OCI-LY7 (cell line): Measurements from ENCODE around the gene HSD17B13. TPM values are rescaled to one million over a fixed set of nuclear protein-coding genes. Genes with fewer than 3 reads are reported as not detected.

Experiments
- BruUV-seq: library from RNA; stranded (reverse); fragments of 400-500 nt; replicated peaks from 2 replicates; lab custom pipeline; 2021; lab: Mats Ljungman, UMichigan
- CTCF ChIA-PET: fragments of 300-600 bp; sonication (Branson Sonifier 250); formaldehyde crosslinking; loops from one replicate; lab custom pipeline; 2022; ENCODE audit warnings: antibody characterized with exemption; ENCODE audit not compliant: unreplicated experiment; lab: Charles Lee
- POLR2A ChIA-PET: fragments of 300-600 bp; sonication (Branson Sonifier 250); formaldehyde crosslinking; loops from one replicate; lab custom pipeline; 2022; ENCODE audit warnings: antibody characterized with exemption; lab: Charles Lee
- DNase-seq: peaks from one replicate; pipeline ENCODE4 v3.0.0-alpha.2; 2015; ENCODE audit warnings: low spot score
- H2AFZ ChIP-seq: fragments of 200-600 bp; sonication (generic), shearing (Covaris generic); 2 replicates; pipeline ENCODE4 v1.6.1; 2014; ENCODE audit warnings: mild to moderate bottlenecking, antibody characterized with exemption, low read length, moderate library complexity
- H3K27ac ChIP-seq: fragments of 200-600 bp; sonication (generic); 2 replicates; pipeline ENCODE4 v1.5.1; 2014; ENCODE audit warnings: mixed run types, low read depth, mild to moderate bottlenecking, moderate library complexity, low read length, inconsistent platforms; ENCODE audit not compliant: poor library complexity, severe bottlenecking
- H3K36me3 ChIP-seq: fragments of 200-600 bp; sonication (generic); 2 replicates; pipeline ENCODE4 v1.6.1; 2014; ENCODE audit warnings: mild to moderate bottlenecking, antibody characterized with exemption, low read length, moderate library complexity, mixed read lengths; ENCODE audit not compliant: insufficient read depth
- H3K4me1 ChIP-seq: fragments of 200-600 bp; sonication (generic); 2 replicates; pipeline ENCODE4 v1.5.1; 2014; ENCODE audit warnings: mild to moderate bottlenecking, low read length; ENCODE audit not compliant: insufficient read depth, poor library complexity, severe bottlenecking
- H3K4me2 ChIP-seq: fragments of 200-600 bp; sonication (generic); 2 replicates; pipeline ENCODE4 v1.6.1; 2014; ENCODE audit warnings: mild to moderate bottlenecking, low read length
- H3K4me3 ChIP-seq: fragments of 200-600 bp; sonication (generic); 2 replicates; pipeline ENCODE4 v1.5.1; 2014; ENCODE audit warnings: mild to moderate bottlenecking, low read depth, low read length; ENCODE audit not compliant: poor library complexity, severe bottlenecking
- H3K79me2 ChIP-seq: fragments of 200-600 bp; sonication (generic); 2 replicates; pipeline ENCODE4 v1.6.1; 2016; ENCODE audit warnings: low read depth, mild to moderate bottlenecking, low read length, moderate library complexity, mixed read lengths; ENCODE audit not compliant: insufficient read depth
- H3K9me2 ChIP-seq: fragments of 200-600 bp; sonication (generic); 2 replicates; pipeline ENCODE4 v1.6.1; 2016; ENCODE audit warnings: mild to moderate bottlenecking, low read length, mixed read lengths; ENCODE audit not compliant: insufficient read depth
- H3K9me3 ChIP-seq: fragments of 200-600 bp; sonication (generic); 2 replicates; pipeline ENCODE4 v1.6.1; 2014; ENCODE audit warnings: mild to moderate bottlenecking, mixed run types, low read length, mixed read lengths
- H4K20me1 ChIP-seq: fragments of 200-600 bp; sonication (generic); 2 replicates; pipeline ENCODE4 v1.6.1; 2014; ENCODE audit warnings: mild to moderate bottlenecking, antibody characterized with exemption, low read length, moderate library complexity, mixed read lengths; ENCODE audit not compliant: insufficient read depth
- CTCF ChIP-seq: fragments of 200-600 bp; sonication (generic); conservative IDR thresholded peaks from 2 replicates; pipeline ENCODE4 v1.5.1; 2014; ENCODE audit warnings: mild to moderate bottlenecking, antibody characterized with exemption, low read length, moderate library complexity, mixed read lengths
- EZH2phosphoT487 ChIP-seq: fragments of 200-600 bp; sonication (generic); IDR thresholded peaks from 2 replicates; pipeline ENCODE4 v1.6.1; 2018; ENCODE audit warnings: low read depth, borderline replicate concordance, mild to moderate bottlenecking, mixed run types, antibody characterized with exemption, low read length, moderate library complexity, mixed read lengths
- intact Hi-C: fragments of 100-400 bp; cut with micrococcal nuclease; formaldehyde crosslinking; loops from one replicate; pipeline ENCODE4 v1.10.0; 2022; ENCODE audit not compliant: unreplicated experiment
- total RNA-seq, 2 experiments: library from RNA; depleted of rRNA in 1 of 2; stranded (reverse); fragments of >200 nt in 1 of 2; shearing (Covaris generic) in 1 of 2; gene quantifications; 2 replicates each; pipeline ENCODE4 v1.2.3, GENCODE V29; 2014 to 2022

The HSD17B13 gene
- total RNA-seq, 2 experiments from 2014 or later, result not detected

GRCh38 chr4:87327136-87327535 is 4.5 kb upstream of the HSD17B13 start:
- Histone ChIP-seq H3K4me3 (no peak overlapping the region), H3K9me3 (no peaks in the 10 kb centered on the region), H4K20me1 (no peaks in the 10 kb centered on the region), H3K79me2 (no peaks in the 10 kb centered on the region), H2AFZ (no peak overlapping the region), H3K4me2 (no peak overlapping the region), H3K4me1 (no peaks in the 10 kb centered on the region), H3K9me2 (no peaks in the 10 kb centered on the region), H3K27ac (no peak overlapping the region), H3K36me3 (no peaks in the 10 kb centered on the region)
- DNase-seq, result no peak
- POLR2A ChIA-PET, result interaction anchor here (0.6 kb wide), 2 partner anchors 200 to 842 kb away, joined by 3 to 4 read pairs; no protein-coding TSS in a partner anchor
- intact Hi-C loops, result no loop called here
- BruUV-seq, result no TSS peak
- TF ChIP-seq EZH2phosphoT487, result no peak
- TF ChIP-seq CTCF, result no peak
- CTCF ChIA-PET, result no interaction called here

DNA sequence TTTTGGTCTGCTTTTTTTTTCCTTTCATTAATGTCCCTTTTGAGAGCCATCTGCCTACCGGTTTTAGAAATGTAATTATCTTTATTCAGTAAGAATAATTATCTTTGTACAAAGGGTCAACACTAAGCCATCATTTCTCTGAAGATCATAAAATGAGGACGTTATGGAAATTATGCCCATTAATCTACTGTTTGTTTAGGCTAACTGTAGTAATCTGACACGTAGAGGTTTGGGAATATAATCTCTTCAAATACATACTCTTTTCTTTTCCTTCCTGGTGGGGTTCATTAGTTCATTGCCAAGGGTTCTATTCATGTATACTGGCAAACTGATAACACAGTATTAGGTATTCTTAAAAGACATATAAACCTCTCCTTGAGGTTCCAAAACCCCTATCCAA is 3.8 kb upstream of the HSD17B13 start:
- no peaks in the 10 kb centered on the region for H3K4me1 ChIP-seq
- no peak overlapping the region for H2AFZ ChIP-seq
- no peak for TF ChIP-seq CTCF
- intact Hi-C loops, result no loop called here
- ChIA-PET POLR2A (interaction anchor here (0.6 kb wide), 1 partner anchor 843 kb away, joined by 4 read pairs; no protein-coding TSS in a partner anchor), CTCF (no interaction called here)
- H3K9me3 ChIP-seq, result no peaks in the 10 kb centered on the region
- no TSS peak for BruUV-seq
- no peak overlapping the region for H3K27ac ChIP-seq
- H3K4me3 ChIP-seq, result no peak overlapping the region
- no peaks in the 10 kb centered on the region for H3K9me2 ChIP-seq
- H3K4me2 ChIP-seq, result no peak overlapping the region
- no peaks in the 10 kb centered on the region for H3K79me2 ChIP-seq
- H3K36me3 ChIP-seq, result no peaks in the 10 kb centered on the region
- no peak for DNase-seq
- no peaks in the 10 kb centered on the region for H4K20me1 ChIP-seq

GRCh38 chr4:87321888-87322287 is 794 bp downstream of the HSD17B13 start:
- no peaks in the 10 kb centered on the region for H3K9me2 ChIP-seq
- no peaks in the 10 kb centered on the region for H3K9me3 ChIP-seq
- H3K4me3 ChIP-seq, result no peak overlapping the region
- intact Hi-C loops, result no loop called here
- DNase-seq, result no peak
- ChIA-PET CTCF (no interaction called here), POLR2A (interaction anchor here (0.6 to 1.1 kb wide), 2 partner anchors 10 to 362 kb away, joined by 3 to 6 read pairs; no protein-coding TSS in a partner anchor)
- BruUV-seq, result no TSS peak
- H4K20me1 ChIP-seq, result no peaks in the 10 kb centered on the region
- H3K4me1 ChIP-seq, result no peaks in the 10 kb centered on the region
- H3K36me3 ChIP-seq, result no peaks in the 10 kb centered on the region
- no peak overlapping the region for H3K4me2 ChIP-seq
- TF ChIP-seq CTCF (no peak), EZH2phosphoT487 (no peak)
- no peak overlapping the region for H3K27ac ChIP-seq
- H3K79me2 ChIP-seq, result no peaks in the 10 kb centered on the region
- H2AFZ ChIP-seq, result no peak overlapping the region
